Measurements from ENCODE around the gene SOX14. TPM values are rescaled to one million over a fixed set of nuclear protein-coding genes. Genes with fewer than 3 reads are reported as not detected.

The SOX14 gene
- total RNA-seq, 4 donors from 2014 or later = not detected

GRCh38 chr3:137812023-137812422 lies 47.9 kb downstream of the SOX14 start:
- intact Hi-C loops (cut with DNase I; ENCODE audit: low total_unique reads) = no loop called here
- no peak for TF ChIP-seq POLR2A (IDR thresholded peaks at IDR 0.05)
- TF ChIP-seq, protein P1, sequence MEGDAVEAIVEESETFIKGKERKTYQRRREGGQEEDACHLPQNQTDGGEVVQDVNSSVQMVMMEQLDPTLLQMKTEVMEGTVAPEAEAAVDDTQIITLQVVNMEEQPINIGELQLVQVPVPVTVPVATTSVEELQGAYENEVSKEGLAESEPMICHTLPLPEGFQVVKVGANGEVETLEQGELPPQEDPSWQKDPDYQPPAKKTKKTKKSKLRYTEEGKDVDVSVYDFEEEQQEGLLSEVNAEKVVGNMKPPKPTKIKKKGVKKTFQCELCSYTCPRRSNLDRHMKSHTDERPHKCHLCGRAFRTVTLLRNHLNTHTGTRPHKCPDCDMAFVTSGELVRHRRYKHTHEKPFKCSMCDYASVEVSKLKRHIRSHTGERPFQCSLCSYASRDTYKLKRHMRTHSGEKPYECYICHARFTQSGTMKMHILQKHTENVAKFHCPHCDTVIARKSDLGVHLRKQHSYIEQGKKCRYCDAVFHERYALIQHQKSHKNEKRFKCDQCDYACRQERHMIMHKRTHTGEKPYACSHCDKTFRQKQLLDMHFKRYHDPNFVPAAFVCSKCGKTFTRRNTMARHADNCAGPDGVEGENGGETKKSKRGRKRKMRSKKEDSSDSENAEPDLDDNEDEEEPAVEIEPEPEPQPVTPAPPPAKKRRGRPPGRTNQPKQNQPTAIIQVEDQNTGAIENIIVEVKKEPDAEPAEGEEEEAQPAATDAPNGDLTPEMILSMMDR (IDR thresholded peaks at IDR 0.05) = no peak
- H3K4me3 ChIP-seq (ENCODE audit: low read depth, poor library complexity, severe bottlenecking) = no peak overlapping the region
- DNase-seq (ENCODE audit: low spot score in 2 of 2) = no peak
- 37 to 38% methylated on average over 4 of the region's 4 CpGs for WGBS, 2 donors

DNA sequence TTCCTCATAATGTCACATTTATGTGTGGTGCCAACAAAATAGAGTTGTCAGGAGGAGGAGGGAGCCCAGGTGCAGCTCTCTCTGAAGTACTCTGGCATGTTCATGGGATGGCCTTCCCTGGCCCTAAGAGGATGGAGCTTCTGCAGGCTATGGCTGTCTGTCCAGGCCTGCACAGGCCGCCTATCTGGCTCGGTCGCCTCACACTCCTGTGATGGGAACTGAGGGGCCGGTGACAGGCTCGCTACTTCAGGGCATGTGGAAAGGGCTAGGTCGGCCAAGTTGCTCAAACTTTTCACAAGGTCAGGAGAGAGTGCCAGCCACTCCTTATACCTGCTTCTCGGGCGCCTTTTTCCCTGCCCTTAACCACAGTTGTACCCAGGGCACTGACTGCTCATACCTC lies 51.1 kb downstream of the SOX14 start:
- DNase-seq (ENCODE audit: low spot score in 2 of 2) = no peak
- TF ChIP-seq, protein P1 (IDR thresholded peaks at IDR 0.05) = no peak
- no peak for TF ChIP-seq POLR2A (IDR thresholded peaks at IDR 0.05)
- 85 to 86% methylated on average over 8 of the region's 8 CpGs for WGBS, 2 donors
- no peak overlapping the region for H3K4me3 ChIP-seq (ENCODE audit: low read depth, poor library complexity, severe bottlenecking)
- intact Hi-C loops (cut with DNase I; ENCODE audit: low total_unique reads) = no loop called here

Other genes starting within 250 kb of the SOX14 start
- under 1 TPM in 1 of 4 donors, not detected in 3; 0.13 TPM for gene CLDN18, start 245.8 kb downstream of the SOX14 start, total RNA-seq

Measured in lower leg skin (tissue), 4 donors.